Neural progenitor cell (in vitro differentiated cells): ENCODE results near the gene NRCAM. TPM values are rescaled to one million over a fixed set of nuclear protein-coding genes. Genes with fewer than 3 reads are reported as not detected.

Source experiments
- DNase-seq: peaks from one replicate; pipeline ENCODE4 v3.0.0-alpha.2; 2016; ENCODE audit warnings: low spot score
- H2AFZ ChIP-seq: fragments of 200-600 bp; sonication (generic); replicated peaks from 2 replicates; pipeline ENCODE4 v1.6.1; 2016; ENCODE audit warnings: antibody characterized with exemption
- H3F3A ChIP-seq: fragments of 200-600 bp; sonication (generic); 2 replicates; pipeline ENCODE4 v1.6.1; 2016; ENCODE audit warnings: antibody characterized with exemption, low read depth
- H3K27ac ChIP-seq: fragments of 200-600 bp; sonication (generic); 2 replicates; pipeline ENCODE4 v1.5.1; 2016; ENCODE audit warnings: mild to moderate bottlenecking
- H3K27me3 ChIP-seq: fragments of 200-600 bp; sonication (generic); 2 replicates; pipeline ENCODE4 v1.6.1; 2016; ENCODE audit warnings: mild to moderate bottlenecking, moderate library complexity
- H3K36me3 ChIP-seq: fragments of 200-600 bp; sonication (generic); 2 replicates; pipeline ENCODE4 v1.5.1; 2016
- H3K4me1 ChIP-seq: fragments of 200-600 bp; sonication (generic); 2 replicates; pipeline ENCODE4 v1.6.1; 2016; ENCODE audit warnings: mixed run types
- H3K4me2 ChIP-seq: fragments of 200-600 bp; sonication (generic); 2 replicates; pipeline ENCODE4 v1.6.1; 2016
- H3K4me3 ChIP-seq: fragments of 200-600 bp; sonication (generic); 2 replicates; pipeline ENCODE4 v1.5.1; 2016
- H3K79me2 ChIP-seq: fragments of 200-600 bp; sonication (generic); 2 replicates; pipeline ENCODE4 v1.6.1; 2016; ENCODE audit warnings: low read depth
- H3K9ac ChIP-seq: fragments of 200-600 bp; sonication (generic); 2 replicates; pipeline ENCODE4 v1.6.1; 2016
- H3K9me3 ChIP-seq: fragments of 200-600 bp; sonication (generic); 2 replicates; pipeline ENCODE4 v1.5.1; 2016; ENCODE audit warnings: low read depth
- H4K20me1 ChIP-seq: fragments of 200-600 bp; sonication (generic); 2 replicates; pipeline ENCODE4 v1.6.1; 2016; ENCODE audit warnings: low read depth
- H3K27ac Mint-ChIP-seq: 3 replicates; pipeline ENCODE4 v1.8.0; 2021; ENCODE audit warnings: mixed read lengths
- H3K27me3 Mint-ChIP-seq: 2 replicates; pipeline ENCODE4 v1.8.0; 2022; ENCODE audit warnings: low read depth, mild to moderate bottlenecking, inconsistent platforms, moderate library complexity, mixed read lengths; ENCODE audit not compliant: insufficient read depth
- H3K36me3 Mint-ChIP-seq: 3 replicates; pipeline ENCODE4 v1.8.0; 2021; ENCODE audit warnings: mixed read lengths
- H3K4me1 Mint-ChIP-seq: 3 replicates; pipeline ENCODE4 v1.8.0; 2021; ENCODE audit warnings: mixed read lengths
- H3K4me3 Mint-ChIP-seq: 3 replicates; pipeline ENCODE4 v1.8.0; 2021; ENCODE audit warnings: mild to moderate bottlenecking, moderate library complexity, mixed read lengths
- H3K9me3 Mint-ChIP-seq: 3 replicates; pipeline ENCODE4 v1.8.0; 2020; ENCODE audit warnings: mixed read lengths
- CTCF ChIP-seq: fragments of 200-600 bp; sonication (generic); IDR thresholded peaks from 2 replicates; pipeline ENCODE4 v1.5.1; 2017; ENCODE audit warnings: antibody characterized with exemption, mild to moderate bottlenecking
- EZH2 ChIP-seq: fragments of 200-600 bp; sonication (generic); IDR thresholded peaks from 2 replicates; pipeline ENCODE4 v1.6.1; 2017; ENCODE audit warnings: antibody characterized with exemption, mild to moderate bottlenecking, moderate library complexity
- EZH2phosphoT487 ChIP-seq: fragments of 200-600 bp; sonication (generic); IDR thresholded peaks from 2 replicates; pipeline ENCODE4 v1.6.1; 2017; ENCODE audit warnings: antibody characterized with exemption
- total RNA-seq: library from RNA; depleted of rRNA; stranded (reverse); fragments of >200 nt; gene quantifications from 2 replicates; pipeline ENCODE4 v1.2.3, GENCODE V29; 2015; ENCODE audit warnings: low replicate concordance

NRCAM gene
- total RNA-seq, 1 donor from 2014 or later: 104 TPM

DNA sequence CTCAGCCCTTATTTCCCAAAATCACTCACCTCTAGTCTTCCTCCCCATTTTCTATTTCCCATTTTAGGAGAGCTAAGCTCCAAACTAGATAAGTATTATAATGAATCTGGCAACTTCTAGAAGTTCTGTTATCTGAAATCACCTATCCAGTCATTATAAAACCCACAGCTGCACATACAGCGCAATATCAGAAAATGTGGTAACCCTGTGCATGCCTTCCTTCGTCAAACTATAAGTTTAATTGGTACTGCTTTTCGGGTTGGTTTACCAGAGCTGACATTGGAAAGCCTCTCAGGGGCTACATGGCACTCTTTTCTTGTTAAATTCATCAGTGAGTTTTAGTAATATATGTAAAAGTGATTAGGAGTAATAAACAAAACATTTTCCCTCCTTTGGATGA is 327.7 kb downstream of the NRCAM start:
- peaks cover 19% of the 10 kb centered on the region for H3K4me1 ChIP-seq
- H3K9me3 ChIP-seq: no peaks in the 10 kb centered on the region
- H3K4me3 Mint-ChIP-seq: no peak overlapping the region
- H3K27me3 ChIP-seq: no peaks in the 10 kb centered on the region
- H3K36me3 ChIP-seq: no peaks in the 10 kb centered on the region
- H3K27ac ChIP-seq: no peak overlapping the region
- no peaks in the 10 kb centered on the region for H3K79me2 ChIP-seq
- H3F3A ChIP-seq: peaks cover 17% of the 10 kb centered on the region
- no peak overlapping the region for H3K27ac Mint-ChIP-seq
- H3K36me3 Mint-ChIP-seq: no peaks in the 10 kb centered on the region
- H3K4me1 Mint-ChIP-seq: peaks cover 13% of the 10 kb centered on the region
- H3K27me3 Mint-ChIP-seq: no peaks in the 10 kb centered on the region
- TF ChIP-seq EZH2 (no peak), CTCF (no peak), EZH2phosphoT487 (no peak)
- peaks cover 2% of the 10 kb centered on the region for H3K9me3 Mint-ChIP-seq
- no peak overlapping the region for H2AFZ ChIP-seq
- no peak overlapping the region for H3K9ac ChIP-seq
- no peak overlapping the region for H3K4me2 ChIP-seq
- DNase-seq: no peak
- H3K4me3 ChIP-seq: no peak overlapping the region
- peaks cover 3% of the 10 kb centered on the region for H4K20me1 ChIP-seq

GRCh38 chr7:108127461-108127860 is 328.8 kb downstream of the NRCAM start:
- Mint-ChIP-seq H3K4me3 (no peak overlapping the region), H3K4me1 (peaks cover 7% of the 10 kb centered on the region), H3K27me3 (no peaks in the 10 kb centered on the region), H3K36me3 (no peaks in the 10 kb centered on the region), H3K9me3 (peaks cover 2% of the 10 kb centered on the region), H3K27ac (no peak overlapping the region)
- no peaks in the 10 kb centered on the region for H3K36me3 ChIP-seq
- no peak overlapping the region for H3K27ac ChIP-seq
- H3K79me2 ChIP-seq: no peaks in the 10 kb centered on the region
- no peak overlapping the region for H3K9ac ChIP-seq
- H3K27me3 ChIP-seq: no peaks in the 10 kb centered on the region
- no peak overlapping the region for H2AFZ ChIP-seq
- TF ChIP-seq EZH2 (no peak), CTCF (no peak), EZH2phosphoT487 (no peak)
- H3K9me3 ChIP-seq: no peaks in the 10 kb centered on the region
- no peak overlapping the region for H3K4me3 ChIP-seq
- H4K20me1 ChIP-seq: no peaks in the 10 kb centered on the region
- peaks cover 9% of the 10 kb centered on the region for H3K4me1 ChIP-seq
- H3K4me2 ChIP-seq: no peak overlapping the region
- DNase-seq: no peak
- H3F3A ChIP-seq: peaks cover 6% of the 10 kb centered on the region

DNA sequence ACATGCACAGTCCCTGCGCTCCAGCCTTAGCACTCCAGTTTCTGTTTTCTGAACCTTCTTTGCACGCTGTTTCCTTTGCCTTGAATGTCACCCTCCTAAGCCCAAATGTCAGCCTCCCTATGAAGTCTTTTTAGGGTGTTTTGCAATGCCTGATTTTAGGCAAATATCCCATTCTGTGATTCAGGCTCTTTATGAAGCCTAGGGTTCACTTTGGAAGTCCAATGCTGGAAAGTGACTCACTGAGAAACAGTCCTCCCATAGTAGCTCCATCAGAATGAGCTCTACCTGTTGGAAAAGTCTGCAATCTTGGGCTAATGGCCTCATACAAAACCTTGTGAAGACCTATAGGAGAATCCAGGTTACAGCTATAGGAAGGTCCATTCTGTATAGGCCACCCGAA is 331.4 kb downstream of the NRCAM start:
- Histone ChIP-seq H3K4me1 (no peaks in the 10 kb centered on the region), H3K4me2 (no peak overlapping the region), H3K36me3 (no peaks in the 10 kb centered on the region), H3K79me2 (no peaks in the 10 kb centered on the region), H2AFZ (no peak overlapping the region), H3K9me3 (no peaks in the 10 kb centered on the region), H3K27ac (no peak overlapping the region), H4K20me1 (no peaks in the 10 kb centered on the region), H3F3A (no peaks in the 10 kb centered on the region), H3K27me3 (no peaks in the 10 kb centered on the region), H3K9ac (no peak overlapping the region), H3K4me3 (no peak overlapping the region)
- no peak for TF ChIP-seq EZH2phosphoT487
- TF ChIP-seq CTCF: no peak
- TF ChIP-seq EZH2: no peak
- no peak for DNase-seq
- H3K36me3 Mint-ChIP-seq: no peaks in the 10 kb centered on the region
- H3K27me3 Mint-ChIP-seq: no peaks in the 10 kb centered on the region
- H3K9me3 Mint-ChIP-seq: peaks cover 2% of the 10 kb centered on the region
- H3K4me1 Mint-ChIP-seq: no peaks in the 10 kb centered on the region
- H3K27ac Mint-ChIP-seq: no peak overlapping the region
- no peak overlapping the region for H3K4me3 Mint-ChIP-seq
